Measurements from ENCODE around the gene SRGAP2B.
"Not testable (repeated sequence)": the region's sequence is repeated elsewhere in the genome, so short reads cannot be mapped to it uniquely, and the experiment has no call there.

Gene SRGAP2B

GRCh38 chr1:145058184-145058583 lies 36.9 kb downstream of the SRGAP2B start:
- not testable (repeated sequence) for H3K27me3 ChIP-seq (ENCODE audit: control insufficient read depth, low read length); H3K9me2 ChIP-seq (replicated peaks; ENCODE audit: control insufficient read depth, low read length); H3K36me3 ChIP-seq (ENCODE audit: control insufficient read depth, low read length); H4K20me1 ChIP-seq (ENCODE audit: control insufficient read depth, insufficient read depth, low read depth, low read length); H3K79me2 ChIP-seq (ENCODE audit: control insufficient read depth, low read length); H3F3A ChIP-seq (ENCODE audit: control insufficient read depth, insufficient read depth); H3K27ac ChIP-seq (ENCODE audit: low read depth, low read length); H3K4me3 ChIP-seq (ENCODE audit: low read length); H3K4me1 ChIP-seq (ENCODE audit: control insufficient read depth, low read length); H3K9me3 ChIP-seq (ENCODE audit: control insufficient read depth, insufficient read depth, low read length); H3K4me2 ChIP-seq (ENCODE audit: low read length)

DNA sequence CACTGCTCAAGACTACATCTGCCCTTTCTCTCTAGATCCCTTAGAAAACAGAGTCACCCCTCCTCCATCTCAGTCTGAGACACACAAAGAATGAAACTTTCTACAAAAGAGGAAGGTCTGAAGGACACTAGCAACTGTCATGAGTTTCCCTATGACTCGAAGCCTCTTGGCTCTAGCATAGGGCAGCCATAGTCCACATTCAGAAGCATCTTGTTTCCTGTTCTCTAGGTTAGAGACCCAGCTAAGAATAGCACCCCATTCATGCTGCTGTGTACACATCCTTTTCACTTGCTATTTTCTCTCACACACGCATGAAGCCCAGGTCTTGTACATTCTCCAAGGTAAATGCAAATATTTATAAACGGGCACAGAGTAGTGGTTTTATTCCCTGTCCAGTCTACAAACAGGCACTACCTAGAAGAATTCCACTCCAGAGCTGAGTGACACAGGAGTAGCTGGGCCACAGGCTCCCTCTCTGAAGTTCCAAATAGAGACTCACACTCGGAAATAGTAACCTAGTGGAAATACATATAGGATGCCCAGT lies 39.8 kb downstream of the SRGAP2B start:
- H3K36me3 ChIP-seq (ENCODE audit: control insufficient read depth, low read length); H3K4me1 ChIP-seq (ENCODE audit: control insufficient read depth, low read length); H3K9me3 ChIP-seq (ENCODE audit: control insufficient read depth, insufficient read depth, low read length); H4K20me1 ChIP-seq (ENCODE audit: control insufficient read depth, insufficient read depth, low read depth, low read length); H3K9me2 ChIP-seq (replicated peaks; ENCODE audit: control insufficient read depth, low read length); H3K4me2 ChIP-seq (ENCODE audit: low read length); H3K79me2 ChIP-seq (ENCODE audit: control insufficient read depth, low read length); H3K27me3 ChIP-seq (ENCODE audit: control insufficient read depth, low read length); H3K27ac ChIP-seq (ENCODE audit: low read depth, low read length); H3F3A ChIP-seq (ENCODE audit: control insufficient read depth, insufficient read depth); H3K4me3 ChIP-seq (ENCODE audit: low read length): not testable (repeated sequence)

DNA sequence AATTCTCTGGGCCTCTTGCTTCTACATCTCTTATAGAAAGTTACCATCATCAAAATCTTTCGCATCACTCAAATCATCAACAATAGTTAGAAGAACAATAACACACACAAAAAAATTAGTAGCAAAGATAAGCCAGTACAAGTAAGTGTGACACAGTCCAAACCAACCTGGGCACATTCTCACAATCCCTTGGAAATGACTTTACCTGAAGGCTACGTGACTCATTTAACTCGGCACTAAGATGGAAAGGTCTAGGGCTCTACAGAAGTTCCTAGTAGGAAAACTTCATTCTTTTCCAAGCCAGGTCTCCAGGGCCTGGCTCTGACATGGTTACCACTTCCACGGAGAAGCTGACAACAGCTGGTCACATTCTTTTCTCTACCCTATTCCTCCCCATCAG lies 41.7 kb downstream of the SRGAP2B start:
- H3K27me3 ChIP-seq (ENCODE audit: control insufficient read depth, low read length); H3K9me3 ChIP-seq (ENCODE audit: control insufficient read depth, insufficient read depth, low read length); H3F3A ChIP-seq (ENCODE audit: control insufficient read depth, insufficient read depth); H3K79me2 ChIP-seq (ENCODE audit: control insufficient read depth, low read length); H3K4me1 ChIP-seq (ENCODE audit: control insufficient read depth, low read length); H3K4me3 ChIP-seq (ENCODE audit: low read length); H3K9me2 ChIP-seq (replicated peaks; ENCODE audit: control insufficient read depth, low read length); H3K27ac ChIP-seq (ENCODE audit: low read depth, low read length); H4K20me1 ChIP-seq (ENCODE audit: control insufficient read depth, insufficient read depth, low read depth, low read length); H3K4me2 ChIP-seq (ENCODE audit: low read length); H3K36me3 ChIP-seq (ENCODE audit: control insufficient read depth, low read length): not testable (repeated sequence)

- H3K4me1 ChIP-seq (ENCODE audit: control insufficient read depth, low read length); H3K4me2 ChIP-seq (ENCODE audit: low read length); H3F3A ChIP-seq (ENCODE audit: control insufficient read depth, insufficient read depth); H3K79me2 ChIP-seq (ENCODE audit: control insufficient read depth, low read length); H3K27me3 ChIP-seq (ENCODE audit: control insufficient read depth, low read length); H4K20me1 ChIP-seq (ENCODE audit: control insufficient read depth, insufficient read depth, low read depth, low read length); H3K9me3 ChIP-seq (ENCODE audit: control insufficient read depth, insufficient read depth, low read length); H3K9me2 ChIP-seq (replicated peaks; ENCODE audit: control insufficient read depth, low read length); H3K36me3 ChIP-seq (ENCODE audit: control insufficient read depth, low read length); H3K27ac ChIP-seq (ENCODE audit: low read depth, low read length); H3K4me3 ChIP-seq (ENCODE audit: low read length): not testable (repeated sequence)
Measured at GRCh38 chr1:145052019-145052776, 42.9 kb downstream of the SRGAP2B start.

GRCh38 chr1:145048181-145048856 lies 46.8 kb downstream of the SRGAP2B start:
- not testable (repeated sequence) for H3K79me2 ChIP-seq (ENCODE audit: control insufficient read depth, low read length); H3K36me3 ChIP-seq (ENCODE audit: control insufficient read depth, low read length); H3K27me3 ChIP-seq (ENCODE audit: control insufficient read depth, low read length); H3K4me1 ChIP-seq (ENCODE audit: control insufficient read depth, low read length); H3F3A ChIP-seq (ENCODE audit: control insufficient read depth, insufficient read depth); H4K20me1 ChIP-seq (ENCODE audit: control insufficient read depth, insufficient read depth, low read depth, low read length); H3K4me3 ChIP-seq (ENCODE audit: low read length); H3K9me3 ChIP-seq (ENCODE audit: control insufficient read depth, insufficient read depth, low read length); H3K4me2 ChIP-seq (ENCODE audit: low read length); H3K9me2 ChIP-seq (replicated peaks; ENCODE audit: control insufficient read depth, low read length); H3K27ac ChIP-seq (ENCODE audit: low read depth, low read length)

DNA sequence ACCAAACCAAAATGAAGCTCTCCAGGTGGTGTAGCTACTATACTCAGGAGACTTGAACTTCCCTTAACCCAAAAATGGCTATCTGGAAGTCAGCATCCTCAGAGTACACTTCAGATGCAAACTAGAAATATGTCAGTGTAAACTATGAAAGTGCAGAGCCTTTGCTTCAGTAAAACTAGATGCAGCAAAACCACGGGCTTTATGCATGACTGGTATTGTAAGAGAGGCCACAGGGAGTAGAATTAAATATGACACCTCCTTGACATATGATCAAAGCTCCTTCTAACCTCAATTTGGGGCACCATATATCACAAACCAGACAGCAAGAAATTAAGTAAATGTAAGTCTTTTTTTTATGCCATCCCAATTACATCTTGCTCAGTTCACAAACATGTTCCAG lies 47.6 kb downstream of the SRGAP2B start:
- H3K4me2 ChIP-seq (ENCODE audit: low read length); H3K27me3 ChIP-seq (ENCODE audit: control insufficient read depth, low read length); H3K9me2 ChIP-seq (replicated peaks; ENCODE audit: control insufficient read depth, low read length); H3K9me3 ChIP-seq (ENCODE audit: control insufficient read depth, insufficient read depth, low read length); H3K4me1 ChIP-seq (ENCODE audit: control insufficient read depth, low read length); H3K79me2 ChIP-seq (ENCODE audit: control insufficient read depth, low read length); H3K4me3 ChIP-seq (ENCODE audit: low read length); H3K36me3 ChIP-seq (ENCODE audit: control insufficient read depth, low read length); H4K20me1 ChIP-seq (ENCODE audit: control insufficient read depth, insufficient read depth, low read depth, low read length); H3F3A ChIP-seq (ENCODE audit: control insufficient read depth, insufficient read depth); H3K27ac ChIP-seq (ENCODE audit: low read depth, low read length): not testable (repeated sequence)

- not testable (repeated sequence) for H3K9me2 ChIP-seq (replicated peaks; ENCODE audit: control insufficient read depth, low read length); H3K79me2 ChIP-seq (ENCODE audit: control insufficient read depth, low read length); H3K4me1 ChIP-seq (ENCODE audit: control insufficient read depth, low read length); H3K4me2 ChIP-seq (ENCODE audit: low read length); H3K4me3 ChIP-seq (ENCODE audit: low read length); H4K20me1 ChIP-seq (ENCODE audit: control insufficient read depth, insufficient read depth, low read depth, low read length); H3K36me3 ChIP-seq (ENCODE audit: control insufficient read depth, low read length); H3K9me3 ChIP-seq (ENCODE audit: control insufficient read depth, insufficient read depth, low read length); H3K27ac ChIP-seq (ENCODE audit: low read depth, low read length); H3K27me3 ChIP-seq (ENCODE audit: control insufficient read depth, low read length); H3F3A ChIP-seq (ENCODE audit: control insufficient read depth, insufficient read depth)
Measured at GRCh38 chr1:145045571-145046273, 49.4 kb downstream of the SRGAP2B start.

GRCh38 chr1:145041519-145041918 lies 53.6 kb downstream of the SRGAP2B start:
- not testable (repeated sequence) for H3K9me3 ChIP-seq (ENCODE audit: control insufficient read depth, insufficient read depth, low read length); H3K9me2 ChIP-seq (replicated peaks; ENCODE audit: control insufficient read depth, low read length); H3K27ac ChIP-seq (ENCODE audit: low read depth, low read length); H4K20me1 ChIP-seq (ENCODE audit: control insufficient read depth, insufficient read depth, low read depth, low read length); H3K4me3 ChIP-seq (ENCODE audit: low read length); H3F3A ChIP-seq (ENCODE audit: control insufficient read depth, insufficient read depth); H3K4me1 ChIP-seq (ENCODE audit: control insufficient read depth, low read length); H3K79me2 ChIP-seq (ENCODE audit: control insufficient read depth, low read length); H3K4me2 ChIP-seq (ENCODE audit: low read length); H3K36me3 ChIP-seq (ENCODE audit: control insufficient read depth, low read length); H3K27me3 ChIP-seq (ENCODE audit: control insufficient read depth, low read length)

Measured in DOHH2 (cell line).